Left lung (tissue), 14 donors: ENCODE measurements around the gene TMA16. TPM values are rescaled to one million over a fixed set of nuclear protein-coding genes. Genes with fewer than 3 reads are reported as not detected.
"Not testable (repeated sequence)": the region's sequence is repeated elsewhere in the genome, so short reads cannot be mapped to it uniquely, and the experiment has no call there.

ENCODE experiments used
- ATAC-seq: fragments of 200-7000 bp; cut with Tn5 transposase; one replicate; pipeline ENCODE4 v1.9.1; 2020; ENCODE audit warnings: moderate library complexity
- DNase-seq, 4 donors: peaks; one replicate each; pipeline ENCODE4 v3.0.0-alpha.2; 2013 to 2020
- H3K27ac ChIP-seq, 2 donors: fragments of 200-600 bp; sonication (generic) in 1 of 2; one replicate each; pipeline versions ENCODE4 v1.5.0 to v1.8.0; 2020 to 2021
- H3K27me3 ChIP-seq, 2 donors: fragments of 200-600 bp; sonication (generic) in 1 of 2; one replicate each; pipeline versions ENCODE4 v1.5.0 to v1.8.0; 2020 to 2021
- H3K36me3 ChIP-seq, 2 donors: fragments of 200-600 bp; sonication (generic) in 1 of 2; one replicate each; pipeline versions ENCODE4 v1.5.0 to v1.8.0; 2020 to 2021
- H3K4me1 ChIP-seq, 2 donors: fragments of 200-600 bp; one replicate each; pipeline ENCODE4 v1.8.0; 2021
- H3K4me3 ChIP-seq, 2 donors: fragments of 200-600 bp; sonication (generic) in 1 of 2; one replicate each; pipeline versions ENCODE4 v1.5.0 to v1.8.0; 2020 to 2021; ENCODE audit warnings: mild to moderate bottlenecking in 1 of 2
- H3K9me3 ChIP-seq, 2 donors: fragments of 200-600 bp; sonication (generic) in 1 of 2; one replicate each; pipeline versions ENCODE4 v1.5.0 to v1.8.0; 2020 to 2021
- CTCF ChIP-seq, 2 donors: fragments of 200-600 bp; sonication (generic) in 1 of 2; IDR thresholded peaks; one replicate each; pipeline versions ENCODE4 v1.5.0 to v1.8.0; 2021; ENCODE audit warnings: antibody characterized with exemption in 2 of 2
- intact Hi-C, 2 donors: fragments of 100-400 bp; cut with DNase I; formaldehyde crosslinking; loops; one replicate each; pipeline versions ENCODE4 v1.11.2 to v1.14.2; 2022
- long read RNA-seq, 12 donors: library from polyadenylated mRNA in 2 of 12; unstranded in 2 of 12; transcript quantifications; one replicate each; pipeline ENCODE4 v2.0.0 and lab custom pipeline, GENCODE V29; 2019 to 2026
- polyA plus RNA-seq, 6 donors: library from polyadenylated mRNA; unstranded; fragments of 120-200 nt; gene quantifications; one replicate each; pipeline ENCODE4 v1.2.1, GENCODE V29; 2013; ENCODE audit not compliant: insufficient read length in 6 of 6
- total RNA-seq, 2 donors: library from RNA; stranded (reverse); fragmentation: NEBNext Ultra II Directional; extraction: Animal tissue kit (Norgen Biotek cat#: 25700); gene quantifications; one replicate each; pipeline ENCODE4 v1.2.1, GENCODE V29; 2021
- donor health status: DM: no; HTN: yes; CAD: no.
- donor health status: DM: no; HTN: no; CAD: no.

The TMA16 gene
- total RNA-seq (10 to 100 TPM; 18.9 to 22.8 TPM), polyA plus RNA-seq (10 to 100 TPM; 33.5 to 37.2 (median 34.2) TPM)
- long read RNA-seq, donor 1, transcript TMA16-201 (7 exons, 1,978 nt): major isoform, 15 of 27 reads
- long read RNA-seq, donor 1, partial matches to known transcripts: 8 of 27 reads
- long read RNA-seq, donor 1, other reads (novel, unspliced or antisense): 0 of 27 reads
- long read RNA-seq, donor 2, transcript TMA16-201 (7 exons, 1,978 nt): major isoform, 9 of 33 reads
- long read RNA-seq, donor 2, partial matches to known transcripts: 17 of 33 reads
- long read RNA-seq, donor 2, other reads (novel, unspliced or antisense): 0 of 33 reads
- long read RNA-seq, donor 3, partial matches to known transcripts: 0 of 4 reads
- long read RNA-seq, donor 3, other reads (novel, unspliced or antisense): 0 of 4 reads
- long read RNA-seq, donor 4, partial matches to known transcripts: 1 of 2 reads
- long read RNA-seq, donor 4, other reads (novel, unspliced or antisense): 0 of 2 reads
- long read RNA-seq, donor 5, transcript TMA16-201 (7 exons, 1,978 nt): major isoform, 7 of 15 reads
- long read RNA-seq, donor 5, partial matches to known transcripts: 5 of 15 reads
- long read RNA-seq, donor 5, other reads (novel, unspliced or antisense): 0 of 15 reads
- long read RNA-seq, donor 6, transcript TMA16-201 (7 exons, 1,978 nt): major isoform, 9 of 13 reads
- long read RNA-seq, donor 6, partial matches to known transcripts: 0 of 13 reads
- long read RNA-seq, donor 6, other reads (novel, unspliced or antisense): 0 of 13 reads
- long read RNA-seq, donor 7, transcript TMA16-201 (7 exons, 1,978 nt): major isoform, 5 of 5 reads
- long read RNA-seq, donor 7, partial matches to known transcripts: 0 of 5 reads
- long read RNA-seq, donor 7, other reads (novel, unspliced or antisense): 0 of 5 reads
- long read RNA-seq, donor 8, transcript TMA16-201 (7 exons, 1,978 nt): major isoform, 11 of 14 reads
- long read RNA-seq, donor 8, partial matches to known transcripts: 0 of 14 reads
- long read RNA-seq, donor 8, other reads (novel, unspliced or antisense): 0 of 14 reads
- long read RNA-seq, donor 9: 0 reads
- long read RNA-seq, donor 10, partial matches to known transcripts: 0 of 2 reads
- long read RNA-seq, donor 10, other reads (novel, unspliced or antisense): 0 of 2 reads
- long read RNA-seq, donor 11, transcript TMA16-201 (7 exons, 1,978 nt): major isoform, 6 of 13 reads
- long read RNA-seq, donor 11, partial matches to known transcripts: 7 of 13 reads
- long read RNA-seq, donor 11, other reads (novel, unspliced or antisense): 0 of 13 reads
- long read RNA-seq, donor 12, transcript TMA16-201 (7 exons, 1,978 nt): major isoform, 9 of 10 reads
- long read RNA-seq, donor 12, partial matches to known transcripts: 0 of 10 reads
- long read RNA-seq, donor 12, other reads (novel, unspliced or antisense): 0 of 10 reads

GRCh38 chr4:163494360-163495241 lies at the start of gene TMA16:
Gene TMA16, plus strand, starts transcription at chr4:163494690. Its CDS starts 112 bp downstream, at chr4:163494802.
- intact Hi-C loops: no loop called here
- Histone ChIP-seq H3K4me3 (peak within 1 kb of the TSS; percentile 64 to 88), H3K36me3 (no peaks in the 10 kb centered on the region), H3K27ac (peak within 1 kb of the TSS; percentile 85 to 89), H3K4me1 (peaks cover 0 to 34% of the 10 kb centered on the region in 2 donors), H3K27me3 (no peaks in the 10 kb centered on the region), H3K9me3 (no peaks in the 10 kb centered on the region)
- no peak for TF ChIP-seq CTCF (IDR thresholded peaks at IDR 0.05)
- ATAC-seq: peak; percentile 96
- DNase-seq: peak; percentile 81 to 94 (median 88)

- intact Hi-C loops, ATAC-seq, H3K4me1 ChIP-seq, H3K9me3 ChIP-seq, H3K36me3 ChIP-seq, H3K27me3 ChIP-seq, H3K27ac ChIP-seq, H3K4me3 ChIP-seq, DNase-seq: not testable (repeated sequence)
Measured at GRCh38 chr4:163447023-163447422, 47.5 kb upstream of the TMA16 start.

GRCh38 chr4:163447481-163447880 lies 47.0 kb upstream of the TMA16 start:
- ATAC-seq (no peak), DNase-seq (peak in 2 of 4 donors; percentile 7 to 17)
- no peak overlapping the region for H3K4me3 ChIP-seq
- H3K9me3 ChIP-seq: no peaks in the 10 kb centered on the region
- H3K36me3 ChIP-seq: no peaks in the 10 kb centered on the region
- intact Hi-C loops: no loop called here
- H3K27me3 ChIP-seq: no peaks in the 10 kb centered on the region
- H3K4me1 ChIP-seq: no peaks in the 10 kb centered on the region
- TF ChIP-seq CTCF (IDR thresholded peaks at IDR 0.05): no peak
- no peak overlapping the region for H3K27ac ChIP-seq

- no peak for TF ChIP-seq CTCF (IDR thresholded peaks at IDR 0.05)
- Histone ChIP-seq H3K36me3 (no peaks in the 10 kb centered on the region), H3K4me3 (no peak overlapping the region), H3K9me3 (no peaks in the 10 kb centered on the region), H3K4me1 (no peaks in the 10 kb centered on the region), H3K27ac (no peak overlapping the region), H3K27me3 (no peaks in the 10 kb centered on the region)
- ATAC-seq: no peak
- no peak for DNase-seq
- intact Hi-C loops: no loop called here
Measured at GRCh38 chr4:163448540-163449203, 45.8 kb upstream of the TMA16 start.
